Measurements from ENCODE around the gene SLC17A4. TPM values are rescaled to one million over a fixed set of nuclear protein-coding genes. Genes with fewer than 3 reads are reported as not detected.

Gene SLC17A4
- total RNA-seq (2014; rRNA removed; shearing (Covaris generic)) (not detected in 2 replicates), polyA plus RNA-seq (2016; fragmentation: Nextera tagmentation; extraction: Ambion mirVana) (not detected in 2 replicates)

GRCh38 chr6:25754535-25754934, at the start of gene SLC17A4:
SLC17A4 (plus strand) TSS chr6:25754742; CDS start chr6:25761963, 7,221 bp downstream.
- Histone ChIP-seq H3K79me2 (ENCODE audit: insufficient read depth) (no peaks in the 10 kb centered on the region), H3K4me3 (no peak within 1 kb of the TSS), H2AFZ (no peak within 1 kb of the TSS), H3K4me2 (ENCODE audit: unreplicated experiment) (no peak within 1 kb of the TSS), H3K9me2 (ENCODE audit: insufficient read depth) (no peaks in the 10 kb centered on the region), H3K27ac (no peak within 1 kb of the TSS), H3K36me3 (ENCODE audit: low read depth) (no peaks in the 10 kb centered on the region), H3K9me3 (ENCODE audit: low read depth) (no peaks in the 10 kb centered on the region), H3F3A (ENCODE audit: insufficient read depth) (no peaks in the 10 kb centered on the region), H3K4me1 (ENCODE audit: insufficient read depth) (no peaks in the 10 kb centered on the region), H3K27me3 (replicated peaks; ENCODE audit: insufficient read depth) (no peaks in the 10 kb centered on the region), H4K20me1 (ENCODE audit: insufficient read depth) (no peaks in the 10 kb centered on the region), H3K9ac (no peak within 1 kb of the TSS)
- in situ Hi-C loops (cut with MboI): no loop called here
- DNase-seq: no peak
- TF ChIP-seq EZH2 (IDR thresholded peaks at IDR 0.05; ENCODE audit: insufficient read depth, poor library complexity, severe bottlenecking): no peak
- TF ChIP-seq EZH2phosphoT487 (IDR thresholded peaks at IDR 0.05; ENCODE audit: insufficient read depth, low read depth): no peak

GRCh38 chr6:25706314-25707014, 48.1 kb upstream of the SLC17A4 start:
- Histone ChIP-seq H3K9me3 (ENCODE audit: low read depth) (no peaks in the 10 kb centered on the region), H3K9me2 (ENCODE audit: insufficient read depth) (no peaks in the 10 kb centered on the region), H3K79me2 (ENCODE audit: insufficient read depth) (no peaks in the 10 kb centered on the region), H3F3A (ENCODE audit: insufficient read depth) (no peaks in the 10 kb centered on the region), H3K36me3 (ENCODE audit: low read depth) (no peaks in the 10 kb centered on the region), H3K4me2 (ENCODE audit: unreplicated experiment) (no peak overlapping the region), H3K9ac (no peak overlapping the region), H3K4me3 (no peak overlapping the region), H4K20me1 (ENCODE audit: insufficient read depth) (no peaks in the 10 kb centered on the region), H2AFZ (no peak overlapping the region), H3K27ac (no peak overlapping the region), H3K4me1 (ENCODE audit: insufficient read depth) (no peaks in the 10 kb centered on the region), H3K27me3 (replicated peaks; ENCODE audit: insufficient read depth) (no peaks in the 10 kb centered on the region)
- TF ChIP-seq EZH2phosphoT487 (IDR thresholded peaks at IDR 0.05; ENCODE audit: insufficient read depth, low read depth) (no peak), EZH2 (IDR thresholded peaks at IDR 0.05; ENCODE audit: insufficient read depth, poor library complexity, severe bottlenecking) (no peak)
- in situ Hi-C loops (cut with MboI): no loop called here
- WGBS, 2 experiments (ENCODE audit: low coverage in 1 of 2, low lambda C conversion rate in 2 of 2, missing lambda C conversion rate in 2 of 2): 55 to 60% methylated on average over 6 of the region's 6 CpGs
- peak; percentile 35 for DNase-seq

GRCh38 chr6:25709761-25710160, 44.8 kb upstream of the SLC17A4 start:
- in situ Hi-C loops (cut with MboI): no loop called here
- WGBS, 2 experiments (ENCODE audit: low coverage in 1 of 2, low lambda C conversion rate in 2 of 2, missing lambda C conversion rate in 2 of 2): 53 to 65% methylated on average over 10 of the region's 10 CpGs
- no peak for TF ChIP-seq EZH2 (IDR thresholded peaks at IDR 0.05; ENCODE audit: insufficient read depth, poor library complexity, severe bottlenecking)
- TF ChIP-seq EZH2phosphoT487 (IDR thresholded peaks at IDR 0.05; ENCODE audit: insufficient read depth, low read depth): no peak
- Histone ChIP-seq H3K4me2 (ENCODE audit: unreplicated experiment) (no peak overlapping the region), H3K4me1 (ENCODE audit: insufficient read depth) (no peaks in the 10 kb centered on the region), H3K27ac (no peak overlapping the region), H3K4me3 (no peak overlapping the region), H3K9ac (no peak overlapping the region), H3K9me2 (ENCODE audit: insufficient read depth) (no peaks in the 10 kb centered on the region), H3K27me3 (replicated peaks; ENCODE audit: insufficient read depth) (no peaks in the 10 kb centered on the region), H2AFZ (no peak overlapping the region), H3K79me2 (ENCODE audit: insufficient read depth) (no peaks in the 10 kb centered on the region), H3F3A (ENCODE audit: insufficient read depth) (no peaks in the 10 kb centered on the region), H3K9me3 (ENCODE audit: low read depth) (no peaks in the 10 kb centered on the region), H3K36me3 (ENCODE audit: low read depth) (no peaks in the 10 kb centered on the region), H4K20me1 (ENCODE audit: insufficient read depth) (no peaks in the 10 kb centered on the region)
- no peak for DNase-seq

GRCh38 chr6:25710287-25710686, 44.3 kb upstream of the SLC17A4 start:
- Histone ChIP-seq H4K20me1 (ENCODE audit: insufficient read depth) (no peaks in the 10 kb centered on the region), H3K4me3 (no peak overlapping the region), H3K9ac (no peak overlapping the region), H3K79me2 (ENCODE audit: insufficient read depth) (no peaks in the 10 kb centered on the region), H3F3A (ENCODE audit: insufficient read depth) (no peaks in the 10 kb centered on the region), H2AFZ (no peak overlapping the region), H3K4me2 (ENCODE audit: unreplicated experiment) (no peak overlapping the region), H3K9me3 (ENCODE audit: low read depth) (no peaks in the 10 kb centered on the region), H3K36me3 (ENCODE audit: low read depth) (no peaks in the 10 kb centered on the region), H3K27me3 (replicated peaks; ENCODE audit: insufficient read depth) (no peaks in the 10 kb centered on the region), H3K9me2 (ENCODE audit: insufficient read depth) (no peaks in the 10 kb centered on the region), H3K4me1 (ENCODE audit: insufficient read depth) (no peaks in the 10 kb centered on the region), H3K27ac (no peak overlapping the region)
- DNase-seq: no peak
- WGBS, 2 experiments (ENCODE audit: low coverage in 1 of 2, low lambda C conversion rate in 2 of 2, missing lambda C conversion rate in 2 of 2): 61 to 62% methylated on average over 14 of the region's 14 CpGs
- in situ Hi-C loops (cut with MboI): no loop called here
- TF ChIP-seq EZH2 (IDR thresholded peaks at IDR 0.05; ENCODE audit: insufficient read depth, poor library complexity, severe bottlenecking) (no peak), EZH2phosphoT487 (IDR thresholded peaks at IDR 0.05; ENCODE audit: insufficient read depth, low read depth) (no peak)

Data from GM23248 (cell line).